Smooth muscle cell (in vitro differentiated cells): ENCODE results near the gene TCF7L2. TPM values are rescaled to one million over a fixed set of nuclear protein-coding genes. Genes with fewer than 3 reads are reported as not detected.

Source experiments
- DNase-seq: peaks from one replicate; lab custom pipeline; 2025; ENCODE audit not compliant: unreplicated experiment; lab: John Stamatoyannopoulos, UW
- H2AFZ ChIP-seq: fragments of 200-600 bp; sonication (generic); 2 replicates; pipeline ENCODE4 v1.6.0; 2016; ENCODE audit warnings: antibody characterized with exemption, low read depth, mild to moderate bottlenecking
- H3F3A ChIP-seq: fragments of 200-600 bp; sonication (generic); 2 replicates; pipeline ENCODE4 v1.6.0; 2017; ENCODE audit warnings: antibody characterized with exemption, low read depth
- H3K27ac ChIP-seq: fragments of 200-600 bp; sonication (generic); 2 replicates; pipeline ENCODE4 v1.5.1; 2016; ENCODE audit warnings: low read depth, mild to moderate bottlenecking
- H3K27me3 ChIP-seq: fragments of 200-600 bp; sonication (generic); 2 replicates; pipeline ENCODE4 v1.6.1; 2016; ENCODE audit warnings: low read depth, mild to moderate bottlenecking
- H3K36me3 ChIP-seq: fragments of 200-600 bp; sonication (generic); 2 replicates; pipeline ENCODE4 v1.5.1; 2016; ENCODE audit warnings: low read depth
- H3K4me1 ChIP-seq: fragments of 200-600 bp; sonication (generic); 2 replicates; pipeline ENCODE4 v1.5.1; 2016; ENCODE audit warnings: low read depth
- H3K4me2 ChIP-seq: fragments of 200-600 bp; sonication (generic); 2 replicates; pipeline ENCODE4 v1.6.0; 2016; ENCODE audit warnings: mild to moderate bottlenecking
- H3K4me3 ChIP-seq: fragments of 200-600 bp; sonication (generic); 2 replicates; pipeline ENCODE4 v1.5.1; 2016; ENCODE audit warnings: mild to moderate bottlenecking
- H3K79me2 ChIP-seq: fragments of 200-600 bp; sonication (generic); 2 replicates; pipeline ENCODE4 v1.6.0; 2016; ENCODE audit warnings: low read depth, mild to moderate bottlenecking
- H3K9ac ChIP-seq: fragments of 200-600 bp; sonication (generic); 2 replicates; pipeline ENCODE4 v1.6.0; 2016; ENCODE audit warnings: low read depth
- H3K9me3 ChIP-seq: fragments of 200-600 bp; sonication (generic); replicated peaks from 2 replicates; pipeline ENCODE4 v1.5.1; 2016; ENCODE audit warnings: low read depth
- H4K20me1 ChIP-seq: fragments of 200-600 bp; sonication (generic); 2 replicates; pipeline ENCODE4 v1.6.0; 2016; ENCODE audit warnings: low read depth
- CTCF ChIP-seq: fragments of 200-600 bp; sonication (generic); IDR thresholded peaks from 2 replicates; pipeline ENCODE4 v1.5.1; 2017; ENCODE audit warnings: borderline replicate concordance, mild to moderate bottlenecking, antibody characterized with exemption; ENCODE audit not compliant: insufficient read depth, poor library complexity, severe bottlenecking
- WGBS: methylation state at CpG from one replicate; pipeline ENCODE4 v1.1.7; 2016; ENCODE audit warnings: low lambda C conversion rate; 5-methylcytosine and 5-hydroxymethylcytosine counted together
- polyA plus RNA-seq: library from polyadenylated mRNA; unstranded; fragments of >200 nt; fragmentation: Nextera tagmentation; extraction: Ambion mirVana; gene quantifications from 2 replicates; pipeline ENCODE4 v1.2.1, GENCODE V29; 2016
- total RNA-seq: library from RNA; depleted of rRNA; stranded (reverse); fragments of >200 nt; gene quantifications from 2 replicates; pipeline ENCODE4 v1.2.3, GENCODE V29; 2014

The TCF7L2 gene
- total and polyA plus RNA-seq, 2 experiments from 2014 or later = 14.6 to 17.7 TPM

- no peak overlapping the region for H2AFZ ChIP-seq
- 19% methylated on average over 11 of the region's 11 CpGs for WGBS
- peak overlapping the region; percentile 65 for H3K27ac ChIP-seq
- TF ChIP-seq CTCF = no peak
- no peaks in the 10 kb centered on the region for H3K9me3 ChIP-seq
- H3F3A ChIP-seq = no peaks in the 10 kb centered on the region
- peaks cover 59% of the 10 kb centered on the region for H3K79me2 ChIP-seq
- peaks cover 94% of the 10 kb centered on the region for H4K20me1 ChIP-seq
- H3K27me3 ChIP-seq = no peaks in the 10 kb centered on the region
- no peak for DNase-seq
- H3K9ac ChIP-seq = no peak overlapping the region
- no peak overlapping the region for H3K4me3 ChIP-seq
- no peaks in the 10 kb centered on the region for H3K36me3 ChIP-seq
- peaks cover 86% of the 10 kb centered on the region for H3K4me1 ChIP-seq
- H3K4me2 ChIP-seq = peak overlapping the region; percentile 72
Measured at GRCh38 chr10:113128450-113129070, 178.5 kb downstream of the TCF7L2 start.

- H3K79me2 ChIP-seq = peaks cover 59% of the 10 kb centered on the region
- H3K4me1 ChIP-seq = peaks cover 89% of the 10 kb centered on the region
- no peak overlapping the region for H3K9ac ChIP-seq
Measured at GRCh38 chr10:113129117-113129516, 179.1 kb downstream of the TCF7L2 start.

GRCh38 chr10:113130014-113130641, 180.1 kb downstream of the TCF7L2 start:
- Histone ChIP-seq H3K27ac (no peak overlapping the region), H3K79me2 (peaks cover 58% of the 10 kb centered on the region), H4K20me1 (peaks cover 94% of the 10 kb centered on the region), H3K9me3 (no peaks in the 10 kb centered on the region), H3K27me3 (no peaks in the 10 kb centered on the region), H2AFZ (no peak overlapping the region), H3K9ac (no peak overlapping the region), H3K36me3 (no peaks in the 10 kb centered on the region), H3K4me1 (peaks cover 90% of the 10 kb centered on the region), H3K4me3 (no peak overlapping the region), H3F3A (no peaks in the 10 kb centered on the region), H3K4me2 (peak overlapping the region; percentile 72)
- no peak for TF ChIP-seq CTCF
- 72% methylated on average over 5 of the region's 5 CpGs for WGBS
- DNase-seq = no peak

More at GRCh38 chr10:113129117-113129516, 179.1 kb downstream of the TCF7L2 start:
- Histone ChIP-seq H3K9me3 (no peaks in the 10 kb centered on the region), H3K4me3 (peak overlapping the region; percentile 18), H2AFZ (no peak overlapping the region), H3K4me2 (peak overlapping the region; percentile 72), H3K36me3 (no peaks in the 10 kb centered on the region), H3K27me3 (no peaks in the 10 kb centered on the region), H4K20me1 (peaks cover 94% of the 10 kb centered on the region), H3K27ac (peak overlapping the region; percentile 65), H3F3A (no peaks in the 10 kb centered on the region)
- 34% methylated on average over 7 of the region's 7 CpGs for WGBS
- no peak for DNase-seq
- no peak for TF ChIP-seq CTCF
